ENCODE data around the gene FASN. TPM values are rescaled to one million over a fixed set of nuclear protein-coding genes. Genes with fewer than 3 reads are reported as not detected.

FASN gene
- polyA plus RNA-seq, 1 donor from 2014 or later: 26.4 TPM

- H2AFZ ChIP-seq (ENCODE audit: low read depth, low read length): peak overlapping the region; percentile 27
Measured at GRCh38 chr17:82098939-82099763, 1.1 kb upstream of the FASN start.

GRCh38 chr17:82097919-82098168 lies 192 bp downstream of the FASN start:
- H3K27me3 ChIP-seq (ENCODE audit: insufficient read depth, low read depth, low read length): no peaks in the 10 kb centered on the region
- no peaks in the 10 kb centered on the region for H3K36me3 ChIP-seq (ENCODE audit: insufficient read depth, low read length)
- TF ChIP-seq EZH2 (IDR thresholded peaks at IDR 0.05; ENCODE audit: borderline replicate concordance, insufficient read depth, low read length, poor library complexity, severe bottlenecking): no peak
- no peak for TF ChIP-seq RAD21 (conservative IDR thresholded peaks at IDR 0.05)
- TF ChIP-seq POLR2AphosphoS5 (IDR thresholded peaks at IDR 0.05): no peak
- TF ChIP-seq MXI1 (conservative IDR thresholded peaks at IDR 0.05; ENCODE audit: poor library complexity, severe bottlenecking): no peak
- TF ChIP-seq REST (IDR thresholded peaks at IDR 0.05; ENCODE audit: borderline replicate concordance): no peak
- no peak for TF ChIP-seq EP300 (conservative IDR thresholded peaks at IDR 0.05; ENCODE audit: poor library complexity, severe bottlenecking)
- TF ChIP-seq SMC3 (conservative IDR thresholded peaks at IDR 0.05; ENCODE audit: poor library complexity): no peak
- H3K9me3 ChIP-seq (ENCODE audit: low read length): no peaks in the 10 kb centered on the region
- no peaks in the 10 kb centered on the region for H3F3A ChIP-seq (ENCODE audit: insufficient read depth, low read length, poor library complexity, severe bottlenecking)
- H3K4me2 ChIP-seq (ENCODE audit: low read length): no peak overlapping the region
- no peaks in the 10 kb centered on the region for H4K20me1 ChIP-seq (ENCODE audit: insufficient read depth)
- peaks cover 24% of the 10 kb centered on the region for H3K79me2 ChIP-seq (replicated peaks; ENCODE audit: insufficient read depth, low read length)
- no peak overlapping the region for H2AFZ ChIP-seq (ENCODE audit: low read depth, low read length)
- H3K27ac ChIP-seq (ENCODE audit: low read length): peak overlapping the region; percentile 83
- H3K9me2 ChIP-seq (ENCODE audit: insufficient read depth, low read length): no peaks in the 10 kb centered on the region
- peak overlapping the region; percentile 90 for H3K9ac ChIP-seq (ENCODE audit: low read length)
- peak overlapping the region; percentile 95 for H3K4me3 ChIP-seq (ENCODE audit: low read length)

More at GRCh38 chr17:82098939-82099763, 1.1 kb upstream of the FASN start:
- H3K79me2 ChIP-seq (replicated peaks; ENCODE audit: insufficient read depth, low read length): peaks cover 24% of the 10 kb centered on the region
- no peaks in the 10 kb centered on the region for H3K9me3 ChIP-seq (ENCODE audit: low read length)
- peak overlapping the region; percentile 14 for H3K4me2 ChIP-seq (ENCODE audit: low read length)
- no peaks in the 10 kb centered on the region for H3K9me2 ChIP-seq (ENCODE audit: insufficient read depth, low read length)
- H3K27ac ChIP-seq (ENCODE audit: low read length): peak overlapping the region; percentile 55
- H3F3A ChIP-seq (ENCODE audit: insufficient read depth, low read length, poor library complexity, severe bottlenecking): no peaks in the 10 kb centered on the region
- no peaks in the 10 kb centered on the region for H3K36me3 ChIP-seq (ENCODE audit: insufficient read depth, low read length)
- peak overlapping the region; percentile 79 for H3K4me3 ChIP-seq (ENCODE audit: low read length)
- H3K27me3 ChIP-seq (ENCODE audit: insufficient read depth, low read depth, low read length): no peaks in the 10 kb centered on the region
- H3K9ac ChIP-seq (ENCODE audit: low read length): peak overlapping the region; percentile 65
- no peaks in the 10 kb centered on the region for H4K20me1 ChIP-seq (ENCODE audit: insufficient read depth)
- TF ChIP-seq SMC3 (conservative IDR thresholded peaks at IDR 0.05; ENCODE audit: poor library complexity) (no peak), POLR2AphosphoS5 (IDR thresholded peaks at IDR 0.05) (no peak), EZH2 (IDR thresholded peaks at IDR 0.05; ENCODE audit: borderline replicate concordance, insufficient read depth, low read length, poor library complexity, severe bottlenecking) (no peak), CTCF (IDR thresholded peaks at IDR 0.05; ENCODE audit: poor library complexity, severe bottlenecking) (no peak), TAF1 (IDR thresholded peaks at IDR 0.05; ENCODE audit: low read depth) (no peak), REST (IDR thresholded peaks at IDR 0.05; ENCODE audit: borderline replicate concordance) (no peak), MXI1 (conservative IDR thresholded peaks at IDR 0.05; ENCODE audit: poor library complexity, severe bottlenecking) (no peak), RAD21 (conservative IDR thresholded peaks at IDR 0.05) (no peak)
